OCI-LY1 (cell line): Measurements from ENCODE around the gene LTO1.

ENCODE experiments used
- H2AFZ ChIP-seq: fragments of 200-600 bp; sonication (generic), shearing (Covaris generic); 2 replicates; pipeline ENCODE4 v1.6.0; 2014; ENCODE audit warnings: antibody characterized with exemption, mild to moderate bottlenecking, low read length
- H3F3A ChIP-seq: fragments of 200-600 bp; sonication (generic), shearing (Covaris generic); 2 replicates; pipeline ENCODE4 v1.6.0; 2014; ENCODE audit warnings: mild to moderate bottlenecking, antibody characterized with exemption, low read length, moderate library complexity; ENCODE audit not compliant: insufficient read depth
- H3K27ac ChIP-seq: fragments of 200-600 bp; sonication (generic); 2 replicates; pipeline ENCODE4 v1.5.1; 2014; ENCODE audit warnings: low read length, mixed run types, mild to moderate bottlenecking, low read depth; ENCODE audit not compliant: poor library complexity, severe bottlenecking
- H3K27me3 ChIP-seq: fragments of 200-600 bp; sonication (generic); 2 replicates; pipeline ENCODE4 v1.6.0; 2014; ENCODE audit warnings: antibody characterized with exemption, mild to moderate bottlenecking, low read length, moderate library complexity; ENCODE audit not compliant: insufficient read depth
- H3K36me3 ChIP-seq: fragments of 200-600 bp; sonication (generic); 2 replicates; pipeline ENCODE4 v1.6.1; 2014; ENCODE audit warnings: mild to moderate bottlenecking, antibody characterized with exemption, low read length, moderate library complexity, mixed read lengths; ENCODE audit not compliant: insufficient read depth
- H3K4me1 ChIP-seq: fragments of 200-600 bp; sonication (generic); 2 replicates; pipeline ENCODE4 v1.5.1; 2014; ENCODE audit warnings: mild to moderate bottlenecking, low read length, moderate library complexity; ENCODE audit not compliant: insufficient read depth, severe bottlenecking
- H3K4me2 ChIP-seq: fragments of 200-600 bp; sonication (generic), shearing (Covaris generic); 2 replicates; pipeline ENCODE4 v1.6.1; 2014; ENCODE audit warnings: low read length
- H3K4me3 ChIP-seq: fragments of 200-600 bp; sonication (generic); 2 replicates; pipeline ENCODE4 v1.5.1; 2014; ENCODE audit warnings: low read length, low read depth, mild to moderate bottlenecking, mixed read lengths; ENCODE audit not compliant: poor library complexity, severe bottlenecking
- H3K79me2 ChIP-seq: fragments of 200-600 bp; shearing (Covaris generic); 2 replicates; pipeline ENCODE4 v1.6.1; 2016; ENCODE audit warnings: mixed run types, low read length, mixed read lengths; ENCODE audit not compliant: insufficient read depth
- H3K9ac ChIP-seq: fragments of 200-600 bp; sonication (generic), shearing (Covaris generic); 2 replicates; pipeline ENCODE4 v1.6.1; 2014; ENCODE audit warnings: mild to moderate bottlenecking, low read length, mixed read lengths
- H3K9me2 ChIP-seq: fragments of 200-600 bp; sonication (generic), shearing (Covaris generic); 2 replicates; pipeline ENCODE4 v1.6.1; 2014; ENCODE audit warnings: low read depth, mild to moderate bottlenecking, low read length, mixed read lengths
- H3K9me3 ChIP-seq: fragments of 200-600 bp; shearing (Covaris generic); 2 replicates; pipeline ENCODE4 v1.6.1; 2014; ENCODE audit warnings: low read length, mixed read lengths
- H4K20me1 ChIP-seq: fragments of 200-600 bp; sonication (generic), shearing (Covaris generic); 2 replicates; pipeline ENCODE4 v1.6.0; 2016; ENCODE audit warnings: mild to moderate bottlenecking, low read length; ENCODE audit not compliant: insufficient read depth
- EZH2 ChIP-seq: fragments of 200-600 bp; sonication (generic), shearing (Covaris generic); IDR thresholded peaks from 2 replicates; pipeline ENCODE4 v1.8.0; 2017; ENCODE audit warnings: borderline replicate concordance, mixed run types, mild to moderate bottlenecking, antibody characterized with exemption, low read length, moderate library complexity, mixed read lengths
- TF ChIP-seq, protein P1 (sequence below): fragments of 200-600 bp; sonication (generic), shearing (Covaris generic); IDR thresholded peaks from 2 replicates; pipeline ENCODE4 v1.5.1; 2017; ENCODE audit warnings: mild to moderate bottlenecking, antibody characterized with exemption, low read length, moderate library complexity, mixed read lengths

The LTO1 gene

DNA sequence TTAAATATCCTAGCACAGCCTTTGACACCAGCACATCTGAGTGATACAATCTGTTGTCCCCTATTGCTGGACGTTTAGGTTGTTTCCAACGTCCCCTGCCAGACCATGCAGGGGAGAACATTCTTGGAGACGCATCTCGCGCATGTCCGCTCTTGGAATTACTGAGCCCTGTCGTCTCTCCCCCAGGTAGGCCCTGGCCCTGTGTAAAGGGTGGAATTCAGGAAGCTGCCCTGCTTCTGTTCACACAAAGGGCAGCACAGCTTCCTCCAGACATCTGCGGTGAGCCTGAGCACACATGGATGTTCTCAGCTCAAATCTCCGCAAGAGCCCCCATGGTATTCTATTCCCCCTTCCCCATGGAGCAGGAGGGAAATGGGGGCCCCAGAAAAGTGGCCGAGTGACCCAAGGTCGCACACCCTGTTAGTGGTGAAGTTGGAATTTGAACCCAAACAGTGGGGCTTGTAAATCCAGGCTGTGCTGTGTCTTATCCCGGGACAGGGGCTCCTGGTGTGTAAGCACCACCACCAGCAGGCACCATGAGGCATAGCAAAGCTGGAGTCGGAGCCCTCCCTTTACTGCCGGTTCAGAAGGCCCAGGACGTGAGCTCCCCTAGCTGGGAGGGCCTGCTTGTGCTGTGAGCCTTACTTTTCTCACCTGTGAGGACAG, 33.7 kb upstream of the LTO1 start:
- no peaks in the 10 kb centered on the region; the same call in 1 of the 2 replicates for H3K27me3 ChIP-seq
- no peaks in the 10 kb centered on the region for H3K9me2 ChIP-seq
- no peaks in the 10 kb centered on the region for H3K36me3 ChIP-seq
- no peak overlapping the region for H3K4me2 ChIP-seq
- no peak overlapping the region for H3K27ac ChIP-seq
- no peak overlapping the region for H3K9ac ChIP-seq
- no peak overlapping the region for H2AFZ ChIP-seq
- no peaks in the 10 kb centered on the region for H3K79me2 ChIP-seq
- peaks cover 4% of the 10 kb centered on the region for H3K4me1 ChIP-seq
- no peaks in the 10 kb centered on the region for H3F3A ChIP-seq
- TF ChIP-seq, protein P1, sequence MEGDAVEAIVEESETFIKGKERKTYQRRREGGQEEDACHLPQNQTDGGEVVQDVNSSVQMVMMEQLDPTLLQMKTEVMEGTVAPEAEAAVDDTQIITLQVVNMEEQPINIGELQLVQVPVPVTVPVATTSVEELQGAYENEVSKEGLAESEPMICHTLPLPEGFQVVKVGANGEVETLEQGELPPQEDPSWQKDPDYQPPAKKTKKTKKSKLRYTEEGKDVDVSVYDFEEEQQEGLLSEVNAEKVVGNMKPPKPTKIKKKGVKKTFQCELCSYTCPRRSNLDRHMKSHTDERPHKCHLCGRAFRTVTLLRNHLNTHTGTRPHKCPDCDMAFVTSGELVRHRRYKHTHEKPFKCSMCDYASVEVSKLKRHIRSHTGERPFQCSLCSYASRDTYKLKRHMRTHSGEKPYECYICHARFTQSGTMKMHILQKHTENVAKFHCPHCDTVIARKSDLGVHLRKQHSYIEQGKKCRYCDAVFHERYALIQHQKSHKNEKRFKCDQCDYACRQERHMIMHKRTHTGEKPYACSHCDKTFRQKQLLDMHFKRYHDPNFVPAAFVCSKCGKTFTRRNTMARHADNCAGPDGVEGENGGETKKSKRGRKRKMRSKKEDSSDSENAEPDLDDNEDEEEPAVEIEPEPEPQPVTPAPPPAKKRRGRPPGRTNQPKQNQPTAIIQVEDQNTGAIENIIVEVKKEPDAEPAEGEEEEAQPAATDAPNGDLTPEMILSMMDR = no peak
- TF ChIP-seq EZH2 = no peak
- no peaks in the 10 kb centered on the region for H3K9me3 ChIP-seq
- no peak overlapping the region for H3K4me3 ChIP-seq
- no peaks in the 10 kb centered on the region for H4K20me1 ChIP-seq

DNA sequence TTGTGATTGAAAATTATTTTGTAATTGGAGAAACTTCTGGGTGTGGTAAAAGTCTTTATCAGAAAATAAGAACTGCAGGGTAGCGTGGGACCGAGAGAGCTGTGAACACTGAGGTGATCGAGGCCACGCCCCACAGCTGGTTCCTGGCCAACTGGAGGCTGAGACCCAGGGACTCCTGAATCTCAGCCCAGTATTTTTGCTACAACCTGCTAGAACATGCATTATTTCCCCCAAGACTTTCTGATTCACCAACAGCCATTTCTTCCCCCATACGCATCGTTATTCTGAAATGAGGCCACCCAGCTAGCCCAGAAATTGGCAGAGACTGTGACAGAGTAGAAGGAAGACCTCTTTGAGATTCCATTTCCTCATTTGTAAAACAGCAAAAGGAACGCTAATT, 32.0 kb upstream of the LTO1 start:
- Histone ChIP-seq H3F3A (no peaks in the 10 kb centered on the region), H3K79me2 (no peaks in the 10 kb centered on the region), H3K9me3 (no peaks in the 10 kb centered on the region), H3K36me3 (no peaks in the 10 kb centered on the region), H3K4me2 (peak overlapping the region; percentile 29), H3K4me1 (peaks cover 3% of the 10 kb centered on the region), H4K20me1 (no peaks in the 10 kb centered on the region), H3K27me3 (no peaks in the 10 kb centered on the region; the same call in 1 of the 2 replicates), H3K27ac (no peak overlapping the region), H3K9me2 (no peaks in the 10 kb centered on the region), H3K4me3 (no peak overlapping the region), H3K9ac (no peak overlapping the region), H2AFZ (no peak overlapping the region)
- no peak for TF ChIP-seq EZH2
- TF ChIP-seq, protein P1 = no peak

DNA sequence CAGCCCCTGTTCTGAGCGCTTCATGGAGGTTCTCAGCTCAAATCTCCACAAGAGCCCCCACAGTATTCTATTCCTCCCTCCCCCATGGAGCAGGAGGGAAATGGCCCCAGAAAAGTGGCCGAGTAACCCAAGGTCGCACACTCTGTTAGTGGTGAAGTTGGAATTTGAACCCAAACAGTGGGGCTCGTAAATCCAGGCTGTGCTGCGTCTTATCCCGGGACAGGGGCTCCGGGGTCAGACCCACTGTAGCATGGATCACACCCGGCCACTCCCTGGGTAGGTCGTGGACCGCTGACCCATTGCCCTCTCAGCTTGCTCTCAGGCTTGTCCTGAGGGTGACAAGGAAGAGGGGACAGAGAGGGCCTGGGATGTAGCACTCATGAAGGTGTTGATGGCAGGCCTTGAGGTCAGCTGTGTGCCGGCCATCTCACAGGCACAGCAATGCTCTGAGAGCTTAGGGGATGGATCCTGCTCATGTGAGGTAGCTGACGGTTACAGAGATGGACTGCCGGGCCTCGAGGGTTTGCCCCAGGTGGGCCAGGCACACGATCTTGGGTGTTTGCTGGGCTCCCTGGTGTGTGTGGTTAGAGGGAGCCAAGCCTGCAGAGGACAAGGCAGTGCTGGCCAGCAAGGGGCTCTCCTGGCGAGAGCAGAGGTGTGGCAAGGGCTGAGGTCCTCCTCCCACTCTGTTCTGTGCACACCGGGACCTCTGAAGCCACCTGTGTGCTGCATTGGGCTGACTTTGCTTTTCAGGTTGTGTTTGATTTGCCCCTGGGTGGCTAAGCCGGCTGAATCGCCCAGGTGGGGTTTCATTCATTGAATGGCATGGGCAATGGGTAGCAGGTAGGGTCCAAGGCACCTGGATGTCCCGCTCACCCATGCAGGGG, 31.0 kb upstream of the LTO1 start:
- H3K9ac ChIP-seq = no peak overlapping the region
- H3K9me2 ChIP-seq = no peaks in the 10 kb centered on the region
- H3K4me2 ChIP-seq = no peak overlapping the region

More for the DNA sequence above, 31.0 kb upstream of the LTO1 start:
- H3K36me3 ChIP-seq = no peaks in the 10 kb centered on the region
- no peaks in the 10 kb centered on the region for H4K20me1 ChIP-seq
- TF ChIP-seq EZH2 = no peak
- TF ChIP-seq, protein P1 = no peak
- no peak overlapping the region for H3K27ac ChIP-seq
- no peaks in the 10 kb centered on the region for H3F3A ChIP-seq
- no peaks in the 10 kb centered on the region for H3K4me1 ChIP-seq
- no peaks in the 10 kb centered on the region for H3K79me2 ChIP-seq
- H3K27me3 ChIP-seq = no peaks in the 10 kb centered on the region; the same call in 1 of the 2 replicates
- H3K4me3 ChIP-seq = no peak overlapping the region
- no peak overlapping the region for H2AFZ ChIP-seq
- no peaks in the 10 kb centered on the region for H3K9me3 ChIP-seq
